Measurements from ENCODE around the gene PACSIN1. TPM values are rescaled to one million over a fixed set of nuclear protein-coding genes. Genes with fewer than 3 reads are reported as not detected.

PACSIN1 gene
- total and polyA plus RNA-seq, 2 experiments from 2014 or later: 12.1 to 20.3 TPM

- no peak for DNase-seq (ENCODE audit: low read depth in 1 of 2, low spot score in 1 of 2)
- no peaks in the 10 kb centered on the region for H3K4me1 ChIP-seq (ENCODE audit: low read depth)
- H3K9me3 ChIP-seq (ENCODE audit: low read depth): no peaks in the 10 kb centered on the region
- no peak overlapping the region for H3K27ac ChIP-seq
- no peak for TF ChIP-seq CTCF (IDR thresholded peaks at IDR 0.05; ENCODE audit: low read depth, low read length)
- H3K36me3 ChIP-seq: no peaks in the 10 kb centered on the region
- no peaks in the 10 kb centered on the region for H3K27me3 ChIP-seq
- no peak overlapping the region for H3K4me3 ChIP-seq
Observed at GRCh38 chr6:34574647-34575293, 108.9 kb downstream of the PACSIN1 start.

- Histone ChIP-seq H3K36me3 (no peaks in the 10 kb centered on the region), H3K4me1 (ENCODE audit: low read depth) (no peaks in the 10 kb centered on the region), H3K9me3 (ENCODE audit: low read depth) (no peaks in the 10 kb centered on the region), H3K27ac (no peak overlapping the region), H3K27me3 (no peaks in the 10 kb centered on the region), H3K4me3 (no peak overlapping the region)
- DNase-seq (ENCODE audit: low read depth in 1 of 2, low spot score in 1 of 2): no peak
- TF ChIP-seq CTCF (IDR thresholded peaks at IDR 0.05; ENCODE audit: low read depth, low read length): no peak
Observed at GRCh38 chr6:34575326-34575725, 109.5 kb downstream of the PACSIN1 start.

- no peak for DNase-seq (ENCODE audit: low read depth in 1 of 2, low spot score in 1 of 2)
- Histone ChIP-seq H3K9me3 (ENCODE audit: low read depth) (no peaks in the 10 kb centered on the region), H3K4me1 (ENCODE audit: low read depth) (no peaks in the 10 kb centered on the region), H3K27ac (no peak overlapping the region), H3K4me3 (no peak overlapping the region), H3K27me3 (no peaks in the 10 kb centered on the region), H3K36me3 (no peaks in the 10 kb centered on the region)
- no peak for TF ChIP-seq CTCF (IDR thresholded peaks at IDR 0.05; ENCODE audit: low read depth, low read length)
Observed at GRCh38 chr6:34576286-34576955, 110.5 kb downstream of the PACSIN1 start.

GRCh38 chr6:34578445-34579262, 112.8 kb downstream of the PACSIN1 start:
- no peak for DNase-seq (ENCODE audit: low read depth in 1 of 2, low spot score in 1 of 2)
- no peaks in the 10 kb centered on the region for H3K9me3 ChIP-seq (ENCODE audit: low read depth)
- no peak overlapping the region for H3K4me3 ChIP-seq
- no peaks in the 10 kb centered on the region for H3K36me3 ChIP-seq
- TF ChIP-seq CTCF (IDR thresholded peaks at IDR 0.05; ENCODE audit: low read depth, low read length): no peak
- H3K4me1 ChIP-seq (ENCODE audit: low read depth): no peaks in the 10 kb centered on the region
- H3K27me3 ChIP-seq: no peaks in the 10 kb centered on the region
- no peak overlapping the region for H3K27ac ChIP-seq

- Histone ChIP-seq H3K9me3 (ENCODE audit: low read depth) (no peaks in the 10 kb centered on the region), H3K4me3 (no peak overlapping the region), H3K27ac (peak overlapping the region; percentile 3), H3K27me3 (no peaks in the 10 kb centered on the region), H3K36me3 (no peaks in the 10 kb centered on the region), H3K4me1 (ENCODE audit: low read depth) (no peaks in the 10 kb centered on the region)
- no peak for TF ChIP-seq CTCF (IDR thresholded peaks at IDR 0.05; ENCODE audit: low read depth, low read length)
- peak in 1 of 2 donors; percentile 78 for DNase-seq (ENCODE audit: low read depth in 1 of 2, low spot score in 1 of 2)
Observed at GRCh38 chr6:34580707-34581560, 115.1 kb downstream of the PACSIN1 start.
